Activated naive CD4-positive, alpha-beta T cell (primary cell): ENCODE data around the gene GIT1.

ENCODE experiments used
- DNase-seq, 4 experiments: peaks; one replicate each; lab custom pipeline; 2025; lab: John Stamatoyannopoulos, UW

GIT1 gene

GRCh38 chr17:29579866-29580771 lies 9.3 kb downstream of the GIT1 start:
- peak; percentile 76 to 88 (median 82) for DNase-seq

DNA sequence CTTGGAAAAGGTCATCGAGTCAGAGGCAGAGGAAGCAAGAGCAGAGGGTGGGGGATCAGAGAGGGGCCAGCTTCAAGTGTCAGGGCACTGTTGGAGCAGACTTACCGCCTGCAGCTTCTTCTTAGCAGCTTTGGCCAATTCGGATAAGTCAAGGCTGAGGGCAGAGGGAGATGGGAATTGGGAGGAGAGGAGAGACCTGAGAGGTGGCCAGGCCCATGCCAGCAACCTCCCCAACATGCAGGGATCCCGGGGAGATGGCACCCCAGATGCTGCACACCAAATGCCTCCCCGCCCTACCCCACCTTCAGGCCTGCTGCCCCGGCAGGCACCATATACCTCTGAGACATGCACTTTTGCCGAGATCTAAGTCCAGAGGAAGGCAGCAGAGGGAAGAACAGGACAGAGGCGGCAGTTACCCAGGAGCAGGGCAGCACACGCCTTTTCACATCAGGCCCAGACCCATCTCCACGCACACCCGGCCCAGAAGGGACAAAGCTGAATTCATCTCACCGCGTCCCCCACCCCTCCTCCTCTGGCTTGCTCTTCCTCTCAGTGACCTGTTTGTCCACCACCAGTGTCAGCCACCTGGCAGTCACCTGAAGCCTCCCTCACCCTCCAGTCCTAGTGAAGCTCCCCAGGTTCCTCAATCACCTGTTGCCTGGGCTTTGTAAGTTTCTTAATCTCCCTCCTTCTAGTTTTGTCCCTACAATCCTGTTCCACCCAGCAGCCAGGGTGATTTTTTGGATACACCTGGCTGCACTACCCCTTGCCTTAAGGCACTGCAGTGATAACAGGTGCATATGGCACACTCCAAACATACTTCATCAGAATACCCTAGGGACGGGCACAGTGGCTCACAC lies 10.6 kb downstream of the GIT1 start:
- DNase-seq: no peak

- no peak for DNase-seq
Measured at GRCh38 chr17:29577385-29578211, 11.8 kb downstream of the GIT1 start.

DNA sequence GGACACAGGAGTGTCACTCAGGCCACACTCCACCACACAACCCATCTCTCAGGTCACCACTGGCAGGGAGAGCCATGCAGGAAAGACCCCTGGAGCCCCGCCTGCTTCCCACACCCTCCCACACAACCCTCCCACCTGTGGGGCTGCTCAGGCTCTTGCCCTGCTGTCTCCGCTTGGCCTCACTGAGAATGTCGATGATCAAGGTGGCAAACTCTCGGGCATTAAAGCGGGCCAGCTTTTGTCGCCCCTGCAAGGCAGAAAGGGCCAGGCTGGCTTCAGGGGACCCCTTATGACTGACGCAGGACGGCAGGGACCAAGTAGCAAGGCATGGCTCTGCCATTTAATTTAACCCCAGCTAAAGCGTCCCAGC lies 12.5 kb downstream of the GIT1 start:
- no peak for DNase-seq

- no peak for DNase-seq
Measured at GRCh38 chr17:29576214-29577000, 13.0 kb downstream of the GIT1 start.

GRCh38 chr17:29575511-29576213 lies 13.8 kb downstream of the GIT1 start:
- no peak for DNase-seq

- no peak for DNase-seq
Measured at GRCh38 chr17:29574732-29575510, 14.5 kb downstream of the GIT1 start.

- DNase-seq: no peak
Measured at GRCh38 chr17:29573871-29574731, 15.3 kb downstream of the GIT1 start.

DNA sequence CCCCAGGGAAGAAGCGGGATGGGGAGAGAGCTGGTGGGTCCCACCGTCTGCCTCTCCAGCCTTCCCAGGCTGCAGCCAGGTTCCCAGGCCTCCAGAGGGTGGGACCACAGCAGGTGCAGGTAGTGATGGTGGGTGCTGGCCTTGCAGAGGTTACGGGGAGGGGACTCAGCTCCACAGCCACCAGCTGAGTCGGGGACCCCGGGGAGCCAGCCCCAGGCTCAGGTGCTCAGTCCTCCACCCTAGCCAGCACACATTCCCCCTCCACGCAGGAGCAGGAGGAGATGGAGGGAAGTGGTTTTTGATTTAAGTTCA lies 15.9 kb downstream of the GIT1 start:
- no peak for DNase-seq

GRCh38 chr17:29572691-29573557 lies 16.5 kb downstream of the GIT1 start:
- DNase-seq: peak in 2 of 4 experiments; percentile 33 to 49

DNA sequence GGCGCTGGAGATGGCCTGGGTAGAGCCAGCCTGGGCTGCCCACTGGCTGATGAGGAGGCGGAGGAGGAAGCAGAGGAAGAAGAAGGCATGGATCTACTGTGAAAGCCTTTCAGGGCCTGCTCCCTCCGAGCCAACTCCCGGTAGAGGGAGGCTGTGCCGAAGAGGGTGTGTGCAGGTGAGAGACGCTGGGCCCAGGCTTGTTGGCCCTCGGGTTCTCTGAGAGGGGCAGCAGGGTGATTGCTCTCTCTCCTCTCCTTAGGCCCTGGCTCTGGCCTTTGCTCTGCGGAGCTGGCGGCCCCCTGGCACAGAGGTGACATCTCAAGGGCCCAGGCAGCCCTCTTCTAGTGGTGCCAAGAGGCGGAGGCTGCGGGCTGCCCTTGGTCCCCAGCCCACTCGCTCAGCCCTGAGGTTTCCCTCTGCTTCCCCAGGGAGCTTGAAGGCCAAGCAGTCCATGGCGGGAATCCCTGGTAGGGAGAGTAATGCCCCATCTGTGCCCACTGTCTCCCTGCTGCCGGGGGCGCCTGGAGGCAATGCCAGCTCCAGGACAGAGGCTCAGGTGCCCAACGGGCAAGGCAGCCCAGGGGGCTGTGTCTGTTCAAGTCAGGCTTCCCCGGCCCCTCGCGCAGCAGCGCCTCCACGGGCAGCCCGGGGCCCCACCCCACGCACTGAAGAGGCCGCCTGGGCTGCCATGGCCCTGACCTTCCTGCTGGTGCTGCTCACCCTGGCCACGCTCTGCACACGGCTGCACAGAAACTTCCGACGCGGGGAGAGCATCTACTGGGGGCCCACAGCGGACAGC lies 17.4 kb downstream of the GIT1 start:
- no peak for DNase-seq

DNA sequence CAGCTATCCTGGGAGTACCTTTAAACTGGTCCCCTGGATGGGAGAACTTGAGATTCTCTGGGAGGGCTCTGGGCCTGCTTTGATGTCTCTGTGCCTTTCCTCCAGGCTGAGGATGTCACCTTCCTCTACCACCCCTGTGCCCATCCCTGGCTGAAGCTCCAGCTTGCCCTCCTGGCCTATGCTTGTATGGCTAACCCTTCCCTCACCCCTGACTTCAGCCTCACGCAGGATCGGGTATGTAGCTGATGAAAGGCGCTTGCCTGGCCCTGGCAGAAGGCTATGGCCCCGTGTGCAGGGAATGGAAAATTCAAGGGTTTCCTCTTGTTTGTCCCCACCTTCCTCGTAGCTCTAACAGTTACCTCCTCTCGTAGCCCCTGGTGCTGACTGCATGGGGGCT lies 18.0 kb downstream of the GIT1 start:
- no peak for DNase-seq

DNA sequence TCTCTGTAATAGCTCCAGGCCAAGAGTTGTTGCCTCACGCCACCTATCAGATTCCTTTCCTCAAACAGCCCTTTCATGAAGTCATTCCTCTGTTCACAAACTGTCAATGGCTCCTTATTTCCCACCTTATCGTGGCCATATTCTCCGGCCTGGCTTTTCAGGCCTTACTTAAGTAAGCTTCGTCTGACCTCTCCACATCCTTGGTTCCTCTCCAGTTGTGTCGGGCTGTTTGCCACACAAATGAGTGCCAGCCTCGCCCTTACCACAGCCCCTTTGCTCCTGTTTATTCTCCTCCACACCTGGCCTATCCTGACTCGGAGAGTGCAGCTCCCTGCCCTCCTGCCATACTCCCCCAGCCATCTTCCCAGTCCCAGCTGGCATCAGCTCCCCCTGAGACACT lies 18.9 kb downstream of the GIT1 start:
- no peak for DNase-seq

DNA sequence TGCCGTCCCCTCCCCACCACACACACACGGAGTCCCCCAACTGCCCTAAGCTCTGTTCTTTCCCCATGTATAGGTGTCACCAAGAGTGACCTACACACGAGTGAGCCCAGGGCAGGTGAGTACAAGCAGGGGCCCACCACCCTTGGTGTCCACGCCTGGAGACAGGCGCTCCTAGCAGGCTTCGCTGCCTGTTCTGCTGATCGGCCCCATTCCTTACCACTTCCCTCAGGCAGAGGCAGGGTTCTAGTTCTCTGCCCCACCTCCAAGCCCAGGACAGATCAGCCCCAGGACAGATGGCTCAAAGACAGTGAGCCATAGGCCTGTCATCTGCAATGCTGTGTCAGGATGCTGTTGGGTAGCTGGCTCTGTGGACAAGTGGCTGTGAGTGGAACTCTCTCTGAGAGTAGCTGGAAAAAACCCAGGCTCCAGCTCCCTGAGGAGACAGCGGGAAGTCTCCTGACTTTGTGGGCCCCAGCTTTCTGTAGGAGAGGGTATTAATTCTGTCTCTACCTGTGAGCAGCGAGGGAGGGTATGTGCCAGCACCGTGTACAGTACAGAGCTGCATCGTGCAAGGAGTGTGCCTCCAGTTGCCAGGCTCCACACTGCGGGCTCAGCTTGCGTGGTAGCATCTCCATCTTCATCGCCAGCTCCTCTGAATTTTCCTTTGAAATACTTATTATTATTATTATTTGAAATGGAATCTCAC lies 20.1 kb downstream of the GIT1 start:
- no peak for DNase-seq

DNA sequence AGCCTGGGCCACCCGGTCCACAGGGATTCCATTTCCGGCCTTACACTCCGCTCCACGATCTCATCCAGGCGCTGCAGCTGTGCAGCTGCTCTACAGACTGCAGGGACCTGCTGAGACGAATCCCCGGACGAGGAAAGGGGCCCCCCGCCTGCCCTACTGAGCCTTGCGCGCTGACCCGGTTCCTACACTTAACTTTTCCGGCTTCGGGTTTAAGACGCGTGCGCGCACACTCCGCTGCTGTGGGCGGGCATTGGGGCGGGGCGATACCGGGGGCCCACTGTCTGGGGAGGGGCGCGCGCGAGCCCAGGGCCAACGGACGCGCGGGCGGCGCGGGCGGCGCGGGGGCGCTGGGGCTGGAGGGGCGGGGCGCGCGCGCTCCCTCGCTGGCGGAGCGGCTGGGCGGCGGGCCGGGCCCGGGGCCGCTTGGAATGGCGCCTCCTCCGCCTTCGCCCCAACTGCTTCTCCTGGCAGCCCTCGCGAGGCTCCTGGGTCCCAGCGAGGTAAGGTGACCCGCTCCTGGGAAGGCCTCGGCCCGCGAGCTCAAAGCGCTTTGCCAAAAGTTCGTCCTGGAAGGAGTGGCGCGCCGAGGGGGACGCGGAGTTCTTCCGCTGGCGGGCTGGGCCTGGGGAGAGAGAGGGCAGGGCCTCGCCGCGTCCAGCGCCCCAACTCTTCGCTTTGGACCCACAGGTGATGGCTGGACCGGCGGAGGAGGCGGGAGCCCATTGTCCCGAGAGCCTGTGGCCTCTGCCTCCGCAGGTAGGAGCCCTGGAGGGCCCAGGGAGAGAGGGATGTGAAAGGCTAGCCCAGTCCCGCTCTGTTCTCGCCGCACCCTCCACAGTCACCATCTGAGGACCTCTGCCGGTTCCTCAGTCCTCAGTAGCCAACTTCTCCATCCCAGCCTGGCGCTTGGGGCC lies 20.9 kb downstream of the GIT1 start, which contains the start of gene TP53I13:
TSS of gene TP53I13 (plus strand) at position 371 of the 914 bp plus-strand sequence. CDS start at position 429, 58 bp downstream.
- peak; percentile 49 to 91 (median 69) for DNase-seq
